AG04450 (cell line): Measurements from ENCODE around the gene GRHL1. TPM values are rescaled to one million over a fixed set of nuclear protein-coding genes. Genes with fewer than 3 reads are reported as not detected.

Experiments used
- CTCF ChIA-PET: fragments of 300-600, 350-600 bp; formaldehyde crosslinking; extraction: SDS; loops from one replicate; lab custom pipeline; 2022; ENCODE audit warnings: antibody characterized with exemption, inconsistent platforms; lab: Charles Lee
- POLR2A ChIA-PET: fragments of 350-600 bp; formaldehyde crosslinking; extraction: SDS; loops from one replicate; lab custom pipeline; 2021; ENCODE audit warnings: antibody characterized with exemption, inconsistent platforms; lab: Yijun Ruan, JAX
- DNase-seq: peaks from one replicate; pipeline ENCODE4 v3.0.0-alpha.2; 2011; ENCODE audit warnings: low read depth, low spot score
- H3K27ac ChIP-seq: one replicate; pipeline ENCODE4 v1.5.1; 2012; ENCODE audit warnings: low read depth, low read length, control low read depth
- H3K27me3 ChIP-seq: one replicate; pipeline ENCODE4 v1.6.0; 2012; ENCODE audit warnings: low read length; ENCODE audit not compliant: control insufficient read depth, insufficient read depth
- H3K4me3 ChIP-seq: 2 replicates; pipeline ENCODE4 v1.5.1; 2011; ENCODE audit warnings: mild to moderate bottlenecking, low read depth, low read length, control low read depth
- H3K9me3 ChIP-seq: 2 replicates; pipeline ENCODE4 v1.5.1; 2012; ENCODE audit warnings: low read length; ENCODE audit not compliant: control insufficient read depth, insufficient read depth
- CTCF ChIP-seq: IDR thresholded peaks from 2 replicates; pipeline ENCODE4 v1.5.1; 2011; ENCODE audit warnings: low read depth, low read length, control low read depth, inconsistent platforms
- polyA plus RNA-seq: library from polyadenylated mRNA; depleted of rRNA; stranded (reverse); fragments of >200 nt; gene quantifications from 2 replicates; pipeline ENCODE4 v1.2.3, GENCODE V29; 2011

The GRHL1 gene
- polyA plus RNA-seq, 1 experiment = 0.64 TPM

- TF ChIP-seq CTCF = no peak
- CTCF ChIA-PET = interaction anchor here (1.4 kb wide), 1 partner anchor 33 kb away, joined by 8 read pairs; no protein-coding TSS in a partner anchor
- H3K27ac ChIP-seq = no peak overlapping the region
- no peak overlapping the region for H3K4me3 ChIP-seq
- POLR2A ChIA-PET = no interaction called here
- H3K27me3 ChIP-seq = peaks cover 9% of the 10 kb centered on the region
- H3K9me3 ChIP-seq = peaks cover 56% of the 10 kb centered on the region
- no peak for DNase-seq
Observed at GRCh38 chr2:10016802-10017258, 65.3 kb downstream of the GRHL1 start.

- H3K9me3 ChIP-seq = peaks cover 50% of the 10 kb centered on the region
- POLR2A ChIA-PET = no interaction called here
- H3K27me3 ChIP-seq = peaks cover 9% of the 10 kb centered on the region
- CTCF ChIA-PET = interaction anchor here (1.4 to 1.7 kb wide), 2 partner anchors 33 kb away, joined by 7 to 8 read pairs; no protein-coding TSS in a partner anchor
- TF ChIP-seq CTCF = no peak
- H3K27ac ChIP-seq = no peak overlapping the region
- no peak for DNase-seq
- no peak overlapping the region for H3K4me3 ChIP-seq
Observed at GRCh38 chr2:10017313-10017941, 65.9 kb downstream of the GRHL1 start.

GRCh38 chr2:10019174-10019573 lies 67.7 kb downstream of the GRHL1 start:
- POLR2A ChIA-PET = no interaction called here
- no peak overlapping the region for H3K4me3 ChIP-seq
- peaks cover 33% of the 10 kb centered on the region for H3K9me3 ChIP-seq
- H3K27me3 ChIP-seq = peaks cover 9% of the 10 kb centered on the region
- CTCF ChIA-PET = interaction anchor here (1.7 kb wide), 1 partner anchor 35 kb away, joined by 7 read pairs; no protein-coding TSS in a partner anchor
- DNase-seq = no peak
- H3K27ac ChIP-seq = no peak overlapping the region
- no peak for TF ChIP-seq CTCF

GRCh38 chr2:10019602-10020400 lies 68.3 kb downstream of the GRHL1 start:
- CTCF ChIA-PET = interaction anchor here (1.0 kb wide), 1 partner anchor 35 kb away, joined by 5 read pairs; no protein-coding TSS in a partner anchor
- no peak for TF ChIP-seq CTCF
- POLR2A ChIA-PET = no interaction called here
- Histone ChIP-seq H3K27ac (no peak overlapping the region), H3K9me3 (peaks cover 26% of the 10 kb centered on the region), H3K4me3 (no peak overlapping the region), H3K27me3 (peaks cover 9% of the 10 kb centered on the region)
- DNase-seq = no peak

GRCh38 chr2:10022041-10022421 lies 70.5 kb downstream of the GRHL1 start:
- Histone ChIP-seq H3K27ac (no peak overlapping the region), H3K9me3 (peaks cover 12% of the 10 kb centered on the region), H3K27me3 (peaks cover 9% of the 10 kb centered on the region), H3K4me3 (no peak overlapping the region)
- DNase-seq = no peak
- CTCF ChIA-PET = interaction anchor here (0.7 to 1.2 kb wide), 2 partner anchors 37 to 208 kb away, joined by 3 to 6 read pairs; no protein-coding TSS in a partner anchor
- POLR2A ChIA-PET = no interaction called here
- no peak for TF ChIP-seq CTCF
